ENCODE results near the gene GRIK3. TPM values are rescaled to one million over a fixed set of nuclear protein-coding genes. Genes with fewer than 3 reads are reported as not detected.

Gene GRIK3
- total and polyA plus RNA-seq, 12 donors: 0.09 to 3.1 (median 0.69) TPM

DNA sequence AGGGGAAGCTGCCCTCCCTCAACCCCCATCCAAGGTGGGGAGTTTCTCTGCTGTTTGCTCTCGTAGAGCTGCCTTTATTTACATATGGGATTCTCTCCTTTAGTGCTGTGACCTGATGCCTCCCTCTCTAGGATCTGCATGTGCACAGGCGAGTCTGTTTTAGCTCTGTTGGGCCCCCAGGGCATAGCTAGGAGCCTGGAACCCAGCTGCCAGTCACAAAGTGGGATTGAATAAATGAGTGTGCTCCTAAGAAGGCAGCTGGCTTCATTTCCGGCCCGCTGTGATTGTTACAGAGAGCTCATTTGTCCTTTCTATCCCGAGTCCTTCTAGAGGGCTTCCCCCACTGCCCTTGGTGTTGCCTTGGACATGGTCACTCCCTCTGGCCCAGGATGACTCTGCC lies 176.6 kb downstream of the GRIK3 start:
- H3K4me3 ChIP-seq: no peak overlapping the region
- DNase-seq: peak in 1 of 7 donors; percentile 59
- H3K4me1 ChIP-seq (replicated peaks in 1 of 2): no peaks in the 10 kb centered on the region
- H3K9me3 ChIP-seq (replicated peaks in 1 of 3): no peaks in the 10 kb centered on the region
- no peaks in the 10 kb centered on the region for H3K36me3 ChIP-seq (replicated peaks in 1 of 2)
- intact Hi-C loops (cut with DNase I): no loop called here
- TF ChIP-seq POLR2A (IDR thresholded peaks at IDR 0.05): no peak
- TF ChIP-seq, protein P1, sequence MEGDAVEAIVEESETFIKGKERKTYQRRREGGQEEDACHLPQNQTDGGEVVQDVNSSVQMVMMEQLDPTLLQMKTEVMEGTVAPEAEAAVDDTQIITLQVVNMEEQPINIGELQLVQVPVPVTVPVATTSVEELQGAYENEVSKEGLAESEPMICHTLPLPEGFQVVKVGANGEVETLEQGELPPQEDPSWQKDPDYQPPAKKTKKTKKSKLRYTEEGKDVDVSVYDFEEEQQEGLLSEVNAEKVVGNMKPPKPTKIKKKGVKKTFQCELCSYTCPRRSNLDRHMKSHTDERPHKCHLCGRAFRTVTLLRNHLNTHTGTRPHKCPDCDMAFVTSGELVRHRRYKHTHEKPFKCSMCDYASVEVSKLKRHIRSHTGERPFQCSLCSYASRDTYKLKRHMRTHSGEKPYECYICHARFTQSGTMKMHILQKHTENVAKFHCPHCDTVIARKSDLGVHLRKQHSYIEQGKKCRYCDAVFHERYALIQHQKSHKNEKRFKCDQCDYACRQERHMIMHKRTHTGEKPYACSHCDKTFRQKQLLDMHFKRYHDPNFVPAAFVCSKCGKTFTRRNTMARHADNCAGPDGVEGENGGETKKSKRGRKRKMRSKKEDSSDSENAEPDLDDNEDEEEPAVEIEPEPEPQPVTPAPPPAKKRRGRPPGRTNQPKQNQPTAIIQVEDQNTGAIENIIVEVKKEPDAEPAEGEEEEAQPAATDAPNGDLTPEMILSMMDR (IDR thresholded peaks at IDR 0.05): no peak
- H3K27me3 ChIP-seq: no peaks in the 10 kb centered on the region
- WGBS, 4 donors: 49 to 71% (median 59%) methylated on average over 5 of the region's 5 CpGs
- H3K27ac ChIP-seq: no peak overlapping the region

DNA sequence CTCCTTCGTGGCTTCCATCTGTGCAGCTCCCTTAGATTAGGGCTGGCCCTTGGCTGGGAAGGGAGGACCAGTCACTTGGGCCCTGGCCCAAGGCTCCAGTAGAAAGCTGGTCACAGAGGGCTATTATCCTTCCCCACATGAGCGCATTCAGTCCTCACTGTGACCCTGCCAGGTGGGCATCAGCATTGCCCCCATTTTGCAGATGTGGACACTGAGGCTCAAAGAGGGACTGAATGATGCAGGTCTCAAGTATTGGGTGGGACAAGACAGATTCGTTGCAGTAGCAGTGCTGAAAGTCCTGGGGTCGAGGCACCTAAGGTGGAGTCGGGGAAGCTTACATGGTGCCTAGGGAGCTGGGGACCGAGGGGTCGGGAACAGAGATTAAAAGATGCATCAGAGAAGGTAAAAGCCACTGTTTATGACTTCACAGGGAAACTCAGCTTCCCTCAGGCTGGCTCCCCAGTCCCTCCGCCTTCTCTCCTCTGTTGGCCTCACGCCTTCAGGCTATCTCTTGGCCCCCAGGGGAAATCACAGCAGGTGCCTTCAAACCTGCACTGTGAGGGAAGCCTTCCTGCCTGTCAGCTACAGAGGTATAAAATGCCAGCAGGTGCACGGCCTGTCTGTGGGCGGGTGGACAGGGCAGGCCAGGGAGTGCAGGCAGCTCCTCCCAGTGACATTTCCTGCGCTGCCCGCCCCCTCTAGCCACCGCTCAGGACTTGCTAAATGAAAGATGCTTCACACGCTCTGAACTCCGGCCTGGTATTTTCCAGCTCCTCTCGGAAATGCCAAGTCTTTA lies 178.4 kb downstream of the GRIK3 start:
- no peak overlapping the region for H3K27ac ChIP-seq
- intact Hi-C loops (cut with DNase I): no loop called here
- H3K4me3 ChIP-seq: no peak overlapping the region
- DNase-seq: no peak
- no peaks in the 10 kb centered on the region for H3K4me1 ChIP-seq (replicated peaks in 1 of 2)
- TF ChIP-seq, protein P1 (IDR thresholded peaks at IDR 0.05): no peak
- TF ChIP-seq POLR2A (IDR thresholded peaks at IDR 0.05): no peak
- no peaks in the 10 kb centered on the region for H3K9me3 ChIP-seq (replicated peaks in 1 of 3)
- no peaks in the 10 kb centered on the region for H3K27me3 ChIP-seq
- 61 to 74% (median 63%) methylated on average over 14 to 17 of the region's 17 CpGs for WGBS, 4 donors
- H3K36me3 ChIP-seq (replicated peaks in 1 of 2): no peaks in the 10 kb centered on the region

DNA sequence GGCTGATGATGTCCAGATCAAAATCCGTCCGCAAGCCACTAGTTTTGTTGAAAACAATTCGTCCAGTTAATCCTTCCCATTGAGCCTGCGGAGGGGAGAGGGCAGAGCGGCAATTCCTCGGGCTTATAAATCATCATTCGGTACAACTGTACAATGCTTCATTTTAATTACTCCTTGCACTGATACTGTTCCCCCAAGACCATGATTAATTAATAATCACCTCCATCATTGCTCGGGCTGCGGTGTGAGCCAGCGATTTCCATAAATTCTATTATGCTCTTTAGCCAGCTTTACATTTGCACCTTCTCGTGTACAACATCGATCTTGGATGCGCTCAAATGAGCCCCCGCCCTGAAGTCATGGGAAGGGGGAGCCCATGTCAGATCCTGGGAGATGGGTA lies 180.7 kb downstream of the GRIK3 start:
- peaks cover 11% of the 10 kb centered on the region for H3K27me3 ChIP-seq

DNA sequence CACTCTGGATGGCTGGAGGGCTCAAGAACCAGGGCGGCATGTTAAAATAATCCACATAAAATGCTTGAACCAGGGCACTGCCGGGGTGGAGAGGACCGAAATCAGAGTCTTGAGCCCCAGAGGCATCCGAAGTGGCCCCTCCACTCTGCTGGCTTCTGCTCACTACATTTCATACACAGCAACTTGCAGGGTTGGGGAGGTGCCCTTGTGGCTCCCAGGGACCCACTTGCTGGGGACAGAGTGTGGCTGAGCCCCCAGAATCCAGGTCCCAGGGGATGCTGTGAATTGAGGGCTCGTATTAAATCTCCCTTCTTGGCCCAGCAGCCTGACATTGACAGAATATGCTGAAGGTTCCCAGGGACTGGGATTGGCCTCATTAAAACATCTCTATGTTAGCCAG lies 181.7 kb downstream of the GRIK3 start:
- DNase-seq: no peak
- 67 to 89% (median 82%) methylated on average over 1 to 5 of the region's 5 CpGs for WGBS, 4 donors

More for the DNA sequence above, 180.7 kb downstream of the GRIK3 start:
- Histone ChIP-seq H3K36me3 (replicated peaks in 1 of 2) (no peaks in the 10 kb centered on the region), H3K9me3 (replicated peaks in 1 of 3) (no peaks in the 10 kb centered on the region), H3K4me3 (no peak overlapping the region), H3K27ac (no peak overlapping the region), H3K4me1 (replicated peaks in 1 of 2) (no peaks in the 10 kb centered on the region)
- WGBS, 4 donors: 79 to 88% (median 83%) methylated on average over 14 of the region's 14 CpGs
- TF ChIP-seq POLR2A (IDR thresholded peaks at IDR 0.05): no peak
- TF ChIP-seq, protein P1 (IDR thresholded peaks at IDR 0.05): no peak
- no peak for DNase-seq
- intact Hi-C loops (cut with DNase I): no loop called here

More for the DNA sequence above, 181.7 kb downstream of the GRIK3 start:
- H3K4me1 ChIP-seq (replicated peaks in 1 of 2): no peaks in the 10 kb centered on the region
- H3K9me3 ChIP-seq (replicated peaks in 1 of 3): no peaks in the 10 kb centered on the region
- TF ChIP-seq, protein P1 (IDR thresholded peaks at IDR 0.05): no peak
- no peak for TF ChIP-seq POLR2A (IDR thresholded peaks at IDR 0.05)
- no peak overlapping the region for H3K4me3 ChIP-seq
- H3K27ac ChIP-seq: no peak overlapping the region
- intact Hi-C loops (cut with DNase I): no loop called here
- peaks cover 11% of the 10 kb centered on the region for H3K27me3 ChIP-seq
- H3K36me3 ChIP-seq (replicated peaks in 1 of 2): no peaks in the 10 kb centered on the region
